Neutrophil (primary cell): ENCODE results near the gene RAB3GAP2.
"Not testable (repeated sequence)": the region's sequence is repeated elsewhere in the genome, so short reads cannot be mapped to it uniquely, and the experiment has no call there.

Source experiments
- H3K27ac ChIP-seq: fragments of 200-600 bp; sonication (generic); 2 replicates; pipeline ENCODE4 v1.5.1; 2016; ENCODE audit warnings: mild to moderate bottlenecking, moderate library complexity
- H3K27me3 ChIP-seq: fragments of 200-600 bp; sonication (generic); 2 replicates; pipeline ENCODE4 v1.6.0; 2016; ENCODE audit warnings: mild to moderate bottlenecking
- H3K36me3 ChIP-seq: fragments of 200-600 bp; sonication (generic); 2 replicates; pipeline ENCODE4 v1.5.1; 2017
- H3K4me1 ChIP-seq, 2 experiments: fragments of 200-600 bp in 1 of 2; sonication (generic) in 1 of 2; 1 replicate in 1 of 2; 2 replicates in 1 of 2; pipeline versions ENCODE4 v1.5.1 to v1.6.1; 2013 to 2016; ENCODE audit warnings: low read depth in 1 of 2, low read length in 1 of 2, mild to moderate bottlenecking in 1 of 2, moderate library complexity in 1 of 2; ENCODE audit not compliant: control insufficient read depth in 1 of 2, insufficient read depth in 1 of 2
- H3K4me3 ChIP-seq, 2 experiments: fragments of 200-600 bp in 1 of 2; sonication (generic) in 1 of 2; 1 replicate in 1 of 2; 2 replicates in 1 of 2; pipeline ENCODE4 v1.5.1; 2013 to 2016; ENCODE audit warnings: low read depth in 1 of 2, low read length in 1 of 2, mild to moderate bottlenecking in 1 of 2, moderate library complexity in 1 of 2
- H3K9me3 ChIP-seq: fragments of 200-600 bp; sonication (generic); 2 replicates; pipeline ENCODE4 v1.5.1; 2016
- TF ChIP-seq, protein P1 (sequence below): fragments of 200-600 bp; sonication (generic); IDR thresholded peaks from 2 replicates; pipeline ENCODE4 v1.5.1; 2016; ENCODE audit warnings: antibody characterized with exemption

Gene RAB3GAP2

DNA sequence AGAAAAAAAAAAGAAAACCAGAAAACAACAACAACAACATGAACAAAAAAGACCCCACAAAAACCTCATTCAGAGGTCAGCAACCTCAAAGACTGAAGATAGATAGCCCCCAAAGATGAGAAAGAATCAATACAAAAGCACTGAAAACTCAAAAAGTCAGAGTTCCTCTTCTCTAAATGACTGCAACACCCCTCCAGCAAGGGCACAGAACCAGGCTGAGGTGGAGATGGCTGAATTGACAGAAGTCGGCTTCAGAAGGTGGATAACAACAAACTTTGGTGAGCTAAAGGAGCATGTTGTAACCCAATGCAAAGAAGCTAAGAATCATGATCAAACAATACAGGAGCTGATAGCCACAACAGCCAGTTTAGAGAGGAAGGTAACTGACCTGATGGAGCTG, 17.0 kb downstream of the RAB3GAP2 start:
- Histone ChIP-seq H3K4me3 (no peak overlapping the region), H3K27ac (no peak overlapping the region), H3K9me3 (no peaks in the 10 kb centered on the region), H3K27me3 (no peaks in the 10 kb centered on the region), H3K36me3 (peaks cover 18% of the 10 kb centered on the region), H3K4me1 (no peaks in the 10 kb centered on the region)
- TF ChIP-seq, protein P1, sequence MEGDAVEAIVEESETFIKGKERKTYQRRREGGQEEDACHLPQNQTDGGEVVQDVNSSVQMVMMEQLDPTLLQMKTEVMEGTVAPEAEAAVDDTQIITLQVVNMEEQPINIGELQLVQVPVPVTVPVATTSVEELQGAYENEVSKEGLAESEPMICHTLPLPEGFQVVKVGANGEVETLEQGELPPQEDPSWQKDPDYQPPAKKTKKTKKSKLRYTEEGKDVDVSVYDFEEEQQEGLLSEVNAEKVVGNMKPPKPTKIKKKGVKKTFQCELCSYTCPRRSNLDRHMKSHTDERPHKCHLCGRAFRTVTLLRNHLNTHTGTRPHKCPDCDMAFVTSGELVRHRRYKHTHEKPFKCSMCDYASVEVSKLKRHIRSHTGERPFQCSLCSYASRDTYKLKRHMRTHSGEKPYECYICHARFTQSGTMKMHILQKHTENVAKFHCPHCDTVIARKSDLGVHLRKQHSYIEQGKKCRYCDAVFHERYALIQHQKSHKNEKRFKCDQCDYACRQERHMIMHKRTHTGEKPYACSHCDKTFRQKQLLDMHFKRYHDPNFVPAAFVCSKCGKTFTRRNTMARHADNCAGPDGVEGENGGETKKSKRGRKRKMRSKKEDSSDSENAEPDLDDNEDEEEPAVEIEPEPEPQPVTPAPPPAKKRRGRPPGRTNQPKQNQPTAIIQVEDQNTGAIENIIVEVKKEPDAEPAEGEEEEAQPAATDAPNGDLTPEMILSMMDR, result no peak

DNA sequence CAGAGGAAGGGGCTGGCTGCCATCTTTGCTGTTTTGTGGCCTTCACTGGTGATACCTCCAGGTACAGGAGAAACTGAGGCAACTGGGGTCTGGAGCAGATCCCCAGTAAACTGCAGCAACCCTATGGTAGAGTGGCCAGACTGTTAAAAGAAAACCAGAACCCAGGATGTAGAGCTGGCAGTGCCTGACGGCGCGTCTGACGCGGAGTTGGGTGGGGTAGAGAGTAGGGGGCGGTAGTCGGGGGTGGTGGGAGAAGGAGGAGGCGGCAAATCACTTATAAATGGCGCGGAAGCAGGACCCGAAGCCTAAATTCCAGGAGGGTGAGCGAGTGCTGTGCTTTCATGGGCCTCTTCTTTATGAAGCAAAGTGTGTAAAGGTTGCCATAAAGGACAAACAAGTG, 19.0 kb downstream of the RAB3GAP2 start:
- H3K4me3 ChIP-seq, H3K9me3 ChIP-seq, H3K27me3 ChIP-seq, H3K4me1 ChIP-seq, H3K27ac ChIP-seq: not testable (repeated sequence)
- peaks cover 18% of the 10 kb centered on the region for H3K36me3 ChIP-seq

DNA sequence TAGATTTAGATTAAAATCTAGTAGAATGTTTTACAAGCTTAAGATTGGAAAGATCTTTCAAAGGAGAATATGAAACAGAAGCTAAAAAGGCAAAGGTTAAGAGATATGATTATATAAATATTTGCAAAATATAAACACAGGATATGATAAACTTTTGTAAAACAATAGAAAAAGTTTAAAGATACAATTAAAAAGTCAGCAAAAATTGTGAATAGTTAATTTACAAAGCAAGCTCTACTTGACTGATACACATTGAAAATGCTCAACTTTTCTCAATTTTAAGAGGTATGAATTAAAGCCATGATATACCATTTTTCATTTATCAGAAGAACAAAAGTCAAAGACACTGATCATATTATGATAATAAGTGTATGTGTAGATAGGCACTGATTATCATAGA, 21.0 kb downstream of the RAB3GAP2 start:
- TF ChIP-seq, protein P1, result no peak
- peaks cover 18% of the 10 kb centered on the region for H3K36me3 ChIP-seq

DNA sequence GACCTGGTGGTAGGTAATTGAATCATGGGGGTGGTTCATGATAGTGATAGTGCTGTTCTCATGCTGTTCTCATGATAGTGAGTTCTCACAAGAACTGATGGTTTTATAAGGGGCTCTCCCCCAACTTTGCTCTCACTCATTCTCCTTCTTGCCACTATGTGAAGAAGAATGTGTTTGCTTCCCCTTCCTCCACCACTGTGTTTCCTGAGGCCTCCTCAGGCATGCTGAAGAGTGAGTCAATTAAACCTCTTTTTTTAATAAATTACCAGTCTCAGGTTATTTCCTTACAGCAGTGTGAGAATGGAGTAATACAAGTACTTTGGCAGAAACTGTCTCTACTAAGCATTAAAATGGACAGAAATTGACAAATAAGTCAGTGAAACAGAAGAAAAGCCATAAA, 21.6 kb downstream of the RAB3GAP2 start:
- H3K9me3 ChIP-seq, result peaks cover 5% of the 10 kb centered on the region
- no peaks in the 10 kb centered on the region for H3K27me3 ChIP-seq
- H3K4me3 ChIP-seq, result no peak overlapping the region
- TF ChIP-seq, protein P1, result no peak
- H3K27ac ChIP-seq, result no peak overlapping the region
- peaks cover 18% of the 10 kb centered on the region for H3K36me3 ChIP-seq
- H3K4me1 ChIP-seq, result no peaks in the 10 kb centered on the region

More for the DNA sequence above, 21.0 kb downstream of the RAB3GAP2 start:
- no peak overlapping the region for H3K27ac ChIP-seq
- no peaks in the 10 kb centered on the region for H3K4me1 ChIP-seq
- peaks cover 5% of the 10 kb centered on the region for H3K9me3 ChIP-seq
- no peaks in the 10 kb centered on the region for H3K27me3 ChIP-seq
- H3K4me3 ChIP-seq, result no peak overlapping the region

DNA sequence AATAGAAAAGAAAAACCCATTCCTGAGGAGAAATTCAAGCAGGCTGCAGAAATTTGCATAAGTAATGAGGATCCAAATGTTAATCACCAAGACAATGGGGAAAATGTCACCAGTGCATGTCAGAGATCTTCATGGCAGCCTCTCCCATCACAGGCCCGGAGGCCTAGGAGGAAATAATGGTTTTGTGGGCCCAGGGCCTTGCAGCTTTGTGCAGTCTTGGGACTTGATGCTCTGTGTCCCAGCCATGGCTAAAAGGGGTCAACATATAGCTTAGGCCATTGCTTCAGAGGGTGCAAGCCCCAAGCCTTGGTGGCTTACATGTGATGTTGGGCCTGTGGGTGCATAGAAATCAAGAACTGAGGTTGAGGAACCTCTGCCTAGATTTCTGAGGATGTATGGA, 22.7 kb downstream of the RAB3GAP2 start:
- H3K27me3 ChIP-seq, result no peaks in the 10 kb centered on the region
- peaks cover 5% of the 10 kb centered on the region for H3K9me3 ChIP-seq
- no peak overlapping the region for H3K27ac ChIP-seq
- no peak overlapping the region for H3K4me3 ChIP-seq
- peaks cover 18% of the 10 kb centered on the region for H3K36me3 ChIP-seq
- TF ChIP-seq, protein P1, result no peak
- H3K4me1 ChIP-seq, result no peaks in the 10 kb centered on the region

DNA sequence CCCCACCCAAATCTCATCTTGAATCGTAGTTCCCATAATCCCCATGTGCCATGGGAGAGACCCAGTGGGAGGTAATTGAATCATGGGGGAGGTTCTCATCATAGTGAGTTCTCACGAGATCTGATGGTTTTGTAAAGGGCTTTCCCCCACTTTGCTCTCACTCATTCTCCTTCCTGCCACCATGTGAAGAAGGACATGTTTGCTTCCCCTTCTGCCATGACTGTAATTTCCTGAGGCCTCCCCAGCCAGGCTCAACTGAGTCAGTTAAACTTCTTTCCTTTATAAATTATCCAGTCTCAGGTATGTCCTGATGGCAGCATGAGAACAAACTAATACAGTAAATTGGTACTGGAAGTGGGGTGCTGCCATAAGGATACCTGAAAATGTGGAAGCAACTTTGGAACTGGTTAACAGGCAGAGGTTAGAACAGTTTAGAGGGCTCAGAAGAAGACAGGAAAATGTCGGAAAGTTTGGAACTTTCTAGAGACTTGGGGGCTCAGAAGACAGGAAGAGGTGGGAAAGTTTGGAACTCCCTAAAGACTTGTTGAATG, 23.5 kb downstream of the RAB3GAP2 start:
- H3K27me3 ChIP-seq, H3K4me1 ChIP-seq, H3K4me3 ChIP-seq, H3K27ac ChIP-seq, H3K9me3 ChIP-seq: not testable (repeated sequence)
- peaks cover 18% of the 10 kb centered on the region for H3K36me3 ChIP-seq

DNA sequence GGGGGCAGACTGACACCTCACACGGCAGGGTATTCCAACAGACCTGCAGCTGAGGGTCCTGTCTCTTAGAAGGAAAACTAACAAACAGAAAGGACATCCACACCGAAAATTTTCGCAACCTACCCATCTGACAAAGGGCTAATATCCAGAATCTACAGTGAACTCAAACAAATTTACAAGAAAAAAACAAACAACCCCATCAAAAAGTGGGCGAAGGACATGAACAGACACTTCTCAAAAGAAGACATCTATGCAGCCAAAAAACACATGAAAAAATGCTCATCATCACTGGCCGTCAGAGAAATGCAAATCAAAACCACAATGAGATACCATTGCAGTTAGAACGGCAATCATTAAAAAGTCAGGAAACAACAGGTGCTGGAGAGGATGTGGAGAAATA, 26.4 kb downstream of the RAB3GAP2 start:
- H3K9me3 ChIP-seq, H3K4me3 ChIP-seq, H3K4me1 ChIP-seq, H3K36me3 ChIP-seq, H3K27ac ChIP-seq, H3K27me3 ChIP-seq: not testable (repeated sequence)
